Mammary epithelial cell (primary cell): ENCODE measurements around the gene SCN9A.

ENCODE experiments used
- EZH2 ChIP-seq: IDR thresholded peaks from 2 replicates; pipeline ENCODE4 v1.6.1; 2012; ENCODE audit warnings: low read length, inconsistent platforms, borderline replicate concordance
- TF ChIP-seq, protein P1 (sequence below), 2 donors: IDR thresholded peaks in 1 of 2; conservative IDR thresholded peaks in 1 of 2; 2 replicates each; pipeline ENCODE4 v1.5.1; 2011 to 2012; ENCODE audit warnings: inconsistent platforms in 2 of 2, low read length in 2 of 2, mild to moderate bottlenecking in 2 of 2, control low read depth in 1 of 2, low read depth in 1 of 2; ENCODE audit not compliant: insufficient read depth in 1 of 2; ENCODE audit errors: extremely low read depth in 1 of 2

DNA sequence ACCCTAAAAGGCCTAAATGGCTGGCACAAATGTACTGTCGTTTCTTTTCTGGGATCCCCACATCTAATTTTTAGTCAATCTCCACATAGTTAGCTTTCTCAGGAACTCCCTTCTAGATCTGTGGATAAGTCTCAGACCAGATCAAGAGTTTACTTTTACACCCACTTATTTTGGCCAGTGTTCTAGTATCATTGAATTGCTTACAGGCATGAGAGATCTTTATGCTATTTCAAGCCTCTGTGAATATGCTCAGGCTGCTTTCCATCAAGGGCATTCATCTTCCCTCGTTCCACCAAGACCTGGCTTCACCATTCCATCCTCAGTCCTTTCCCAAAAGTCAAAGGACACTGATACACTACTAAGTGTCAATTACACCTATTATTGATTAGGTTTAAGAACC, 220.2 kb downstream of the SCN9A start:
- TF ChIP-seq, protein P1, sequence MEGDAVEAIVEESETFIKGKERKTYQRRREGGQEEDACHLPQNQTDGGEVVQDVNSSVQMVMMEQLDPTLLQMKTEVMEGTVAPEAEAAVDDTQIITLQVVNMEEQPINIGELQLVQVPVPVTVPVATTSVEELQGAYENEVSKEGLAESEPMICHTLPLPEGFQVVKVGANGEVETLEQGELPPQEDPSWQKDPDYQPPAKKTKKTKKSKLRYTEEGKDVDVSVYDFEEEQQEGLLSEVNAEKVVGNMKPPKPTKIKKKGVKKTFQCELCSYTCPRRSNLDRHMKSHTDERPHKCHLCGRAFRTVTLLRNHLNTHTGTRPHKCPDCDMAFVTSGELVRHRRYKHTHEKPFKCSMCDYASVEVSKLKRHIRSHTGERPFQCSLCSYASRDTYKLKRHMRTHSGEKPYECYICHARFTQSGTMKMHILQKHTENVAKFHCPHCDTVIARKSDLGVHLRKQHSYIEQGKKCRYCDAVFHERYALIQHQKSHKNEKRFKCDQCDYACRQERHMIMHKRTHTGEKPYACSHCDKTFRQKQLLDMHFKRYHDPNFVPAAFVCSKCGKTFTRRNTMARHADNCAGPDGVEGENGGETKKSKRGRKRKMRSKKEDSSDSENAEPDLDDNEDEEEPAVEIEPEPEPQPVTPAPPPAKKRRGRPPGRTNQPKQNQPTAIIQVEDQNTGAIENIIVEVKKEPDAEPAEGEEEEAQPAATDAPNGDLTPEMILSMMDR (conservative IDR thresholded peaks at IDR 0.05 in 1 of 2, IDR thresholded peaks at IDR 0.05 in 1 of 2; ENCODE audit: extremely low read depth in 1 of 2, insufficient read depth in 1 of 2, low read depth in 1 of 2, low read length in 2 of 2): no peak
- no peak for TF ChIP-seq EZH2
